Caki2 (cell line): ENCODE measurements around the gene GATA2. TPM values are rescaled to one million over a fixed set of nuclear protein-coding genes. Genes with fewer than 3 reads are reported as not detected.
A peak's percentile ranks its signal among the peaks of the same experiment; 100 is the strongest.

Experiments
- DNase-seq: peaks from one replicate; pipeline ENCODE4 v3.0.0-alpha.2; 2015; ENCODE audit warnings: low read depth
- in situ Hi-C: cut with HindIII; loops from 2 replicates; pipeline ENCODE4 v1.10.0; 2016; ENCODE audit warnings: low sequenced_read_pairs, low pct_unique_long_range_greater_than_20kb, mixed read lengths
- total RNA-seq: library from RNA; depleted of rRNA; stranded (reverse); fragments of >200 nt; shearing (Covaris generic); gene quantifications from 2 replicates; pipeline ENCODE4 v1.2.3, GENCODE V29; 2014; ENCODE audit warnings: low replicate concordance

The GATA2 gene
- total RNA-seq, 1 experiment from 2014 or later = 1.5 TPM

- no peak for DNase-seq
- in situ Hi-C loops = no loop called here
These were observed 1.9 kb downstream of the GATA2 start for GRCh38 chr3:128490915-128491690.

GRCh38 chr3:128490650-128490914 lies 2.4 kb downstream of the GATA2 start:
- no peak for DNase-seq
- in situ Hi-C loops = no loop called here

- DNase-seq = no peak
- in situ Hi-C loops = no loop called here
These were observed 2.9 kb downstream of the GATA2 start for GRCh38 chr3:128489927-128490649.

GRCh38 chr3:128489674-128489926 lies 3.4 kb downstream of the GATA2 start:
- in situ Hi-C loops = no loop called here
- no peak for DNase-seq

- in situ Hi-C loops = no loop called here
- no peak for DNase-seq
These were observed 3.9 kb downstream of the GATA2 start for GRCh38 chr3:128488991-128489673.

GRCh38 chr3:128488636-128488990 lies 4.4 kb downstream of the GATA2 start:
- DNase-seq = no peak
- in situ Hi-C loops = no loop called here

GRCh38 chr3:128487813-128488635 lies 5.0 kb downstream of the GATA2 start:
- peak; percentile 63 for DNase-seq

GRCh38 chr3:128487538-128487812 lies 5.5 kb downstream of the GATA2 start:
- in situ Hi-C loops = no loop called here
- no peak for DNase-seq

More at GRCh38 chr3:128487813-128488635, 5.0 kb downstream of the GATA2 start:
- in situ Hi-C loops = no loop called here

GRCh38 chr3:128486681-128487537 lies 6.1 kb downstream of the GATA2 start:
- no peak for DNase-seq
- in situ Hi-C loops = no loop called here

GRCh38 chr3:128486205-128486628 lies 6.8 kb downstream of the GATA2 start:
- in situ Hi-C loops = no loop called here
- no peak for DNase-seq

- no peak for DNase-seq
- in situ Hi-C loops = no loop called here
These were observed 7.5 kb downstream of the GATA2 start for GRCh38 chr3:128485282-128486204.

- in situ Hi-C loops = no loop called here
- no peak for DNase-seq
These were observed 8.4 kb downstream of the GATA2 start for GRCh38 chr3:128484404-128485281.

GRCh38 chr3:128483657-128484403 lies 9.2 kb downstream of the GATA2 start:
- in situ Hi-C loops = no loop called here
- DNase-seq = no peak

- in situ Hi-C loops = no loop called here
- DNase-seq = no peak
These were observed 10.0 kb downstream of the GATA2 start for GRCh38 chr3:128482666-128483656.

- no peak for DNase-seq
- in situ Hi-C loops = no loop called here
These were observed 10.8 kb downstream of the GATA2 start for GRCh38 chr3:128482175-128482574.
